Measurements from ENCODE around the gene RSPRY1.

GRCh38 chr16:57264381-57264780 is 78.3 kb downstream of the RSPRY1 start:
- TF ChIP-seq, protein P1, sequence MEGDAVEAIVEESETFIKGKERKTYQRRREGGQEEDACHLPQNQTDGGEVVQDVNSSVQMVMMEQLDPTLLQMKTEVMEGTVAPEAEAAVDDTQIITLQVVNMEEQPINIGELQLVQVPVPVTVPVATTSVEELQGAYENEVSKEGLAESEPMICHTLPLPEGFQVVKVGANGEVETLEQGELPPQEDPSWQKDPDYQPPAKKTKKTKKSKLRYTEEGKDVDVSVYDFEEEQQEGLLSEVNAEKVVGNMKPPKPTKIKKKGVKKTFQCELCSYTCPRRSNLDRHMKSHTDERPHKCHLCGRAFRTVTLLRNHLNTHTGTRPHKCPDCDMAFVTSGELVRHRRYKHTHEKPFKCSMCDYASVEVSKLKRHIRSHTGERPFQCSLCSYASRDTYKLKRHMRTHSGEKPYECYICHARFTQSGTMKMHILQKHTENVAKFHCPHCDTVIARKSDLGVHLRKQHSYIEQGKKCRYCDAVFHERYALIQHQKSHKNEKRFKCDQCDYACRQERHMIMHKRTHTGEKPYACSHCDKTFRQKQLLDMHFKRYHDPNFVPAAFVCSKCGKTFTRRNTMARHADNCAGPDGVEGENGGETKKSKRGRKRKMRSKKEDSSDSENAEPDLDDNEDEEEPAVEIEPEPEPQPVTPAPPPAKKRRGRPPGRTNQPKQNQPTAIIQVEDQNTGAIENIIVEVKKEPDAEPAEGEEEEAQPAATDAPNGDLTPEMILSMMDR (IDR thresholded peaks at IDR 0.05) = no peak
- TF ChIP-seq POLR2A (IDR thresholded peaks at IDR 0.05) = no peak
